ENCODE data around the gene KPTN.
"Not testable (repeated sequence)": the region's sequence is repeated elsewhere in the genome, so short reads cannot be mapped to it uniquely, and the experiment has no call there.

Gene KPTN

DNA sequence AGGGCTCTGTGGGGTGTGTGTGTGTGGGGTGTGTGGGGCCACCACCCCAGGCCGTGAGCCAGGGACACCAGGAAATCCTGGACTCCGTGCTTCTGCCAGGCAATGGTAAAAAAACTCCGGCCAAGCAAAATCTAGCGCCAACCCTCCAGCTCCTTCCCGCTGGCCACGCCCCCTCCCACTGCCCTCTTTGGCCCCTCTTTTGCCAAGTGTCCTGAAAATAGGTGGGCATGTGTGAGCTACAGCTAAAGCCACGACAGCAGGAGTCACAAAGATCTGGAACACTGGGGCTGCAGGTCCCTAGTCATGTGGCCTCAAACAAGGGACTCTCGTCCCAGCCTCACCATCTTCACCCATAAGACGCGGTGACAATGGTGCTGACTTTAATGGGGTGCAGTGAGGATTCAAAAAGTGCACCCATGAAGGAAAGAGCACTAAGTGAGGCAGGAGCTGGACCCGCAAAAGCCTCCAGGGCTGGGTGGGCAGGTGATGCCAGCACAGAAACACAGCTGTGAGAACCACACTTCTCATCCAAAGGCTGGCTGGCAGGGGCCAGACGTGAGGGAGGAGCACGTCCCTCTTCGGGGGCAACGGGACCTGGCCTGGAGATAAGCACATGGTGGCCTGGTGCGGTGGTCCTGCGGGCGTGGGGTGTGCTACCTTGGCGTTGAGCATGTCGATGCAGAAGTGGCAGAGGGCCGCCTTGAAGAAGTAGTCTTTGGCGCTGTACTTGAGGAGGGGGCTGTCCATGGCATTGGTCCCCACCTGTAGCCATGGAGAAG, 7.5 kb upstream of the KPTN start:
- no peak for DNase-seq (ENCODE audit: low spot score)

DNA sequence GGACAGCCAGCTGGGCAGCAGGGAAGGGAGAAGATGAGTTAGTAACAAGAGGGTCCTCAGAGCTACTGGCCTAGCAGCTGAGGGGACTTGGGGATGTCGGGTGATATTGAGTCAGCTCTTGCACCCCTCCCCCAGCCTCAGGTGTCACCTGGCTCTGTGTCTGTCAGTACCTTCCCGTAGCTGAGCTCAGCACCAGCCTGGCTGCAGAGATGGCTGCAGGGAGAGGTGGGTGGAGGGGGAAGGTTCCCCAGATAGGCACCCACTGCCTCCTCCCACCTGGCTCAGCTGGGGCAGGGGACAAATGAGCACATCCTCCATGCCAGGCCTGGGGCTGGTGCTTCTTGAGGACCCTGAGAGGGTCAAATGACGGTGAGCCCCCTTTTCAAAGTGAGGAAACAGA, 6.8 kb upstream of the KPTN start:
- DNase-seq (ENCODE audit: low spot score) = no peak

DNA sequence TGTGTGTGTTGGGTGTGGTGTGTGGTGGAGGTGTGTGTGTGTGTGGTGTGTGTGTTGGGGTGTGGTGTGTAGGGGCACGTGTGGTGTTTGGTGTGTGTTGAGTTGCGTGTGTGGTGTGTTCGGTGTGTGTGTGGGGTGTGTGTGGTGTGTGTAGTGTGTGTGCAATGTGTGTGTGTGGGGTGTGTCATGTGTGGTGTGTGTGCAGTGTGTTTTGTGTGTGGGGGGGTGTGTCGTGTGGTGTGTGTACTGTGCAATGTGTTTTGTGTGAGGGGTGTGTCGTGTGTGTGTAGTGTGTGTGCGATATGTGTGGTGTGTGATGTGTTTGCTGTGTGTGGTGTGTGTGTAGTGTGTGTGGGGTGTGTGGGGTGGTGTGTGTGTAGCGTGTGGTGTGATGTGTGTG, 6.0 kb upstream of the KPTN start:
- DNase-seq (ENCODE audit: low spot score) = no peak

DNA sequence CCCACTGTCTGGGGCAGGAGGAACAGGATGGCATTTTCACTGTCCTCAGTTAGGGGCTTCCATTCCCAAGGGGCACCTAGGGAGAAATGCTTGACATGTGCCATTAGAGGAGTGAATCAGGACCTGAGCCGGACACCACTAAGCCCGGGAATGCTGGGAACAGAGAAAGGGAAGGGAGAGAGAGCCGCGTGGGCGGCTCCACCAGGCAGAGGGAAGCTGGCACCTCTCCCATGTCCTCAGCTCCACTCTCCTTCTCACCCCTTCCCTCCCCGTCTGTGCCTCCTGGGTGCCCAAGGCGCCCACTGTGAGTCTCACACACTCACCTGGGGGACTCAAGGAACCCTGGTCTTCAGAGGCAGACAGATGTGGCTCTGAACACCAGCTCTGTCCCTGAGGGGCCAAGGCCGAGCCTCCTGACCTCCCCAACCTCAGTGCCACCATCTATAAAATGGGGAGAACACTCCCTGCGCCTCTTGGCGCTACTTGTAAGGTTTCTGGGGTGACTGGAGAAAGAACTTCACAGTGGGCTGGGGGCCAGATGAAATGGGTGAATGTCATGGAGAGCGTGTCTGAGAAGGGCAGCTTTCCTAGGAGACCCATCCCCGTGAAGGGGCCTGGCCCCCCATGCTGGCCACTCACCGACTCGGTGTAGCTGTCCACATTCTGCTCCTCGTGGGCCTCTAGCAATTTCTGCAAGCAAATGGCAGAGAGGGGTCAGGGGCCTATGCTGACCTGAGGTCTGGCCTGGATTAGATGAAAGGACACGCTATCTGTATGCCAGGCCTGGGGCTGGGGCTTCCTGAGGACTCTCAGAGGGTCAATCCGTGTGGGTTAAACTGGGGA, 5.3 kb upstream of the KPTN start:
- no peak for DNase-seq (ENCODE audit: low spot score)

DNA sequence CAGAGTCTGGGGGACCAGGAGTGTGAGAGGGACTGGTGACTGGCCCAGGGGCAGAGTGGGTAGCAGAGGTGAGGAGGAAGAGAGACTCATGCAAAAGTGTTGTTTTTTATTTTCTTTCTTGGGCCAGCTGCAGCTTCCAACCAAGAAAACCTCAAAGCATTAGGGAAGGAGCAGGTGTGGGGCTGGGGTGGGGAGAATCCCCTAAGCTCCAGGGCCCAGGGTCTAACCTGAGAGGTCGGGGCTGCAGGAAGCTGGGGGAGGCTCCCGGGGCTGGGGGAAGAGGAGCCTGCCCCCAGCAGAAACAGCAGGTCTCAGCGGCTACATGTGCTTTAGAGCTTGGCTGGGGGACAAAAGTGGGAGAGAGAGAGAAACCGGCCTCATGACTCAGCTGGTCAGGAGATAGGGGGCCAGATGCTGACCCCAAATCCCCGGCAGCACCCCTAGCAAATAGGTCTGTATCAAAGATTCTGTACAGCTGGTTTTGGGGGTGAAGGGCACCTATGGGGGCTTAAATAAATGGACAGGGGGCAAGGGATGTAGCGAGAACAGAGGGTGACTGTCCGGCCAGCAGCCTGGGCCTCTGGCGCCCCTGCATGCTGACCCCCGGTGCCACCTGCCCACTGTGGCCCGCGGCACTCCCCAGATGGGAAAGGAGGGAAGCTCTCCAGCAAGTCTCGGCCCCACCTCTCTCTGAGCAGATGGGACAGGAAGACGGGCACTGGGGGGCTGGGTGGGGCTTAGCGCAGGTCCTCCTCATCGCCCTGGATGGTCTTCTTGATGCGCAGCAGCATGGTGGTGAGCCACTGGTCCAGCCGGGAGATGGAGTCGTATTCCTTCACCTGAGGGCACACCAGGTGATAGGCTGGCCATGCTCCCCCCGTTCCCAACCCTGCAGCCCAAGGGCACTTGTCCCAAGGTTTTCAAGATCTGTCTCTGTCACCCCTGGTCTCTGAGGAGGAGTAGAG, 3.8 kb upstream of the KPTN start:
- no peak for DNase-seq (ENCODE audit: low spot score)

DNA sequence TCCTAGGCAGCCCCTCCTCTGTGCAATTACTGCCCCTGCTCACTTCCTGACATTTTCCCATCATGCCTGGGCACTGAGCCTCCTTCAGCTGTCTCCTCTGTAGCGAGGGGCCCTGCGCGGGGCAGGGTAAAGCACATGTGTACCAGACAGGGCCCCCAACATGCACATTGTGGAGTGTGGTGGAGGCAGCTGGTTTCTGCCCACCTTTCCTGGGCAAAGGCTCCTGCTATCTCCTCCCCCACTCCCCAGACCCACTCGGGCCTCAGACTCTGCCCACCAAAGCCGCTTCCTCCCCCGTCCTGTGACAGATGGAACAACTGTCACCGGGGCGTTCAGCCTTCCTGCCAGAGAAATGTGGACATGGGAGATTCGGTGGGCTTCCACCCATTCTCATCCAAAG, 2.9 kb upstream of the KPTN start:
- no peak for DNase-seq (ENCODE audit: low spot score)

DNA sequence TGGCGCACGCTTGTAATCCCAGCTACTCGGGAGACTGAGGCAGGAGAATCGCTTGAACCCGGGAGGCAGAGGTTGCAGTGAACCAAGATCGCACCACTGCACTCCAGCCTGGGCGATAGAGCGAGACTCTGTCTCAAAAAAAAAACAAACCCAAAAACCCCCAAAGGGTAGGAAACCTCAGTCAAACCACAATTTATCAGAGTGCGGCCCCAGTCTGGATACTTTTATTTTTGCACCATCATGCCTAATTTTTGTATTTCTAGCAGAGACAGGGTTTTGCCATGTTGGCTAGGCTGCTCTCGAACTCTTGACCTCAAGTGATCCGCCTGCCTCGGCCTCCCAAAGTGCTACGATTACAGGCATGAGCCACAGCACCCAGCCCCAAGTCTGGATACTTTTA, 2.2 kb upstream of the KPTN start:
- DNase-seq (ENCODE audit: low spot score) = not testable (repeated sequence)

DNA sequence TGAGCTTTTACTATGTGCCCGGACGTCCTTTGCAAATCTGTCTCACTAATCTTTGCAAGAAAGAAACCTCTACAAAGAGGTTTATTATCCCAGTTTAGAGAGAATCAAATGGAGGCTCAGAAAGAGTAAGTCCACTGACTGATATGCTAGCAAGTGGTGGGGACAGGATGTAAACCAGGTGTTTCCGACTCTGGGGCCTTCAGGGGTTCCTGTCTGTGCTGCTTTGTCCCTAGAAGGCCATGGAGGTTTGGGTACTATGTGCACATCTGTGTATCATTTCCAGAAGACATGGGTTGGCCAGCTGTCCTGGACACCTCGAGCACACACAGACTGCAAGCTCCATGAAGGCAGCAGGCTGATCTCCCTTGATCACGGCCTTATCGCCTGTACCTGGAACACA, 1.2 kb upstream of the KPTN start:
- DNase-seq (ENCODE audit: low spot score) = no peak

DNA sequence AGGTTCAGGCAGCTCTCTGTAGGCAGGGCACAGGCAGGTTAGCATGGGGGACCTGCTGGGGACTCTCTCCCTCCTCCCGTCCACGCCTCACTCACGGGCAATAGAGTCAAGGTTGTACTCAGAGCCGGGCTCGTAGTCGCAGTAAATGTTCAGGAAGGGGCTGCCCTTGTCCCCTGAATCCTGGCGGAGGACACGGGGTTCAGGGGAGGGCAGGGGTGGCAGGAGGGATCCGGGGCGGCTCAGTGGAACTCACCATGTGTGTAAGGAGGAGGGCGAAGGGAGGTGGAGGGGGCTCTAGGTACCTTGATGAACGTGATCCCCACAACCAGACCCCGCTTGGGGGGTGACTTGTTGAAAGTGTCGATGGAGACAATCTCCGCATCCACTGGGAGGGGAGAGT, 819 bp downstream of the KPTN start:
- DNase-seq (ENCODE audit: low spot score) = no peak

DNA sequence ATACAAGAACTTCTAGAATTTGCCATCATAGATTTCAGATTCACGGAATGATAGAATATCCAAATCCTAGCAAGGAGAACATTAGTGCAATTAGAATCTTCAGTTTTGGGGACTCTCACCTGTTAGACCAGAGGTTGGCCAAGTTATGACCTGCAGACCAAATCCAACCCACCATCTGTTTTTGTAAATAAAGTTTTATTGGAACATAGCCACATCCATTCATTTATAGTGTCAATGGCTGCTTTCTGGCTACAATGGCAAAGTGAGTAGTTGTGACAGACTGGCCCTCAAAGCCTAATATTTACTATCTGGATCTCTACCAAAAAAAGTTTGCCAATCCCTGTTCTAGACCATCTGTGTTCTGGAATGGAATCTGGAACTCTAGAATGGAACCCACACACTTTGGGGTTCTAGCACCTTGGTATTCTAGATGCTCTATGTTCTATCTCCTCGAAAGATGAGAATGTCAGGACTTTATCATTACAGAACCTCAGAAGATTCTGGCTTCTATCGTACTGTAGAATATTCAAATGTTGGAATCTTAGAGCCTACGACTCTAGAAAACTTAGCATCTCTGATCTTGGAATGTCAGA, 2.5 kb downstream of the KPTN start:
- DNase-seq (ENCODE audit: low spot score) = no peak

DNA sequence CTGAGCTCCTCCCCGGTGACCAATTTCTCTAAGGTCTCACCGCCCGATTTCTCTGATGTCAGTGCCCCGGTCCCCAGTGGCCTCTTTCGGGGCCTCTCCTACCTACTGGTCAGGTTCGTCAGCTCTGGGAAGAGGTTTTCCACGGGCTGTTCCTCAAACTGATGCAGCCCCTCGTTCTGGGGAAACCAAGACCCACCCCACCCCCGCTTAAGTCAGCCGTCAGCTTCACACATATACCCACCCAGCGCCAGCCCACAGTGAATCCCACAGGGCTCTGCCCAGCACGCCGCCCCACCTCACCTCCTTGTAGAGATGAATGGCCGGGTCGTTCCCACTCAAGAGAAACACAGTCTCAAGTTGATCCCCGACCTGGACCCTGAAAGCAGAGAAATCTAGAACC, 3.4 kb downstream of the KPTN start:
- DNase-seq (ENCODE audit: low spot score) = no peak

DNA sequence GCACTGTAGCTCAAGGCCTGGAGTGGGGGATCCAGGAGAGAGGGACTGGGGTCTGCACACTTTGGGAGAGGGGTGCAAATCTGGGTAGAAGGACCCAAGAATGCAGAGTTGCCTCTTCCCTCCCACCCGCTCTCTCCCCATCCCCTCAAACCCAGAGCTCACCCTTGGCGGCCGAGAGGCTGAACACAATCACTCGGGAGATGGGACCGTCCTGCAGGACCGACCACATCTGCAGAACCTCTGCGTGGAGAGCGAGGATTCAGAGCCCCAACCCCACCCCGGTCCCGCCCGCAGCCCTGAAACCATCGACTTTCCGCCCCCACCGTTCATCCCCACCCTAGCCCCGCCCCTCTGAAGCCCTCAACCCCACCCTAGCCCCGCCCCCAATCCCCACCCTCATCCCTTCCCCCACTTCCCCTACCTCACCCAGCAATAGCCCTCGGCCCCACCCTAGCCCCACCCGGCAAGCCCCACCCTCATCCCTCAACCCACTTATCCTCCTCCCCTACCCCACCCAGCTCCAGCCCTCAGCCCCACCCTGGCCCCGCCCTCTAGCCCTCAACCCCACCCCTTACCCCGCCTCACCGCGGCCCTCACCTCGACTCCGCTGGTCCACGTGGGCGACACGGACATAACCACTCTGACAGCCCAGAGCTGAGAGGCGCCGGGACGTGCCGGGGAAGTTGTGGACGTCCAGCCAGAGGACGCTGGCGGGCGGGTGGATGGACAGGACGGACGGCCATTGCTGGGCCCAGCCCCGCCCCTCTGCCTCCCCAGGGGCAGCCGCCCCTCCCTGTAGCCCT, 4.1 kb downstream of the KPTN start:
- no peak for DNase-seq (ENCODE audit: low spot score)

DNA sequence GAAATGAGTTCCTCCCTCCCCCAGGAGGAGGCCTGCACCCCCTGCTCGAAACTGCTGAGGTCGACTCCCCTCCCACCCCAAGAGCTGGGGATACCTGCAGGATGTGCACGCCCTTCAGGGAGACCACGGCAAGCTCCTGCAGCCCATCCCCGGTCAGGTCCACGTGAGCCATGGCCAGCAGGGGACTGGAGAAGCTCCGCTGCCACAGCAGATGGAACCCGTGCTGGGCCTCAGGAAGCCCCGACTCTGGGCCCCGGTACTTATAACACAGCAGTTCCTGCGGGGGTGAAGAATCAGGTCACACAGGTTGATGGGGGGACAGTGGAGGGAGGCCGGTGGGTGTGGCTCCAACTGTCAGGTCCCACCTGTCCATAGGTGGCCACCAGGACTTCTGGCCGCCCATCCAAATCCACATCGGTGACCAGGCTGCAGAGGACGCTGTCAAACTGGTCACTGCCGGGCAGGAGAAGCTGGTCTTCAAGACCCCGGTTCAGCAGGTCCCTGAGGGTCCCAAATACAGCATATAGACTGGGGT, 7.5 kb downstream of the KPTN start:
- no peak for DNase-seq (ENCODE audit: low spot score)

DNA sequence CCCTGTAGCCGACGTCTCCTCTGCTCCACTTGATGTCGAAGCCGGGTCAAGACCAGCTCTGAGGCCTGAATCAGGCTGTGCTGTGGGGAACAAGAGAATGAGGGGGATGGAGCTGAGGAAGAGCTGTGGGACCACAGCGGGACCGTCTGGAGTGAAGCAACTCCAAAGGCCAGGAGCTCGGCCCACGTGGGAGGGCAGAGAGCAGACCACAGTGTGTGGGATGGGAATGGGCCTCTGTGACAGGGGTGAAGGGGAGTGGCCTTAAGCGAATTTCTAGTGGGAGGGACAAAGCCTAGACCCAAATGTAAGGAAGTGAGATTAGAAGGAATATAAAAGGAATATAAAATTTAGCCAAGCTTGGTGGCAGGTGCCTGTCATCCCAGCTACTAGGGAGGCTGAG, 8.6 kb downstream of the KPTN start:
- no peak for DNase-seq (ENCODE audit: low spot score)

DNA sequence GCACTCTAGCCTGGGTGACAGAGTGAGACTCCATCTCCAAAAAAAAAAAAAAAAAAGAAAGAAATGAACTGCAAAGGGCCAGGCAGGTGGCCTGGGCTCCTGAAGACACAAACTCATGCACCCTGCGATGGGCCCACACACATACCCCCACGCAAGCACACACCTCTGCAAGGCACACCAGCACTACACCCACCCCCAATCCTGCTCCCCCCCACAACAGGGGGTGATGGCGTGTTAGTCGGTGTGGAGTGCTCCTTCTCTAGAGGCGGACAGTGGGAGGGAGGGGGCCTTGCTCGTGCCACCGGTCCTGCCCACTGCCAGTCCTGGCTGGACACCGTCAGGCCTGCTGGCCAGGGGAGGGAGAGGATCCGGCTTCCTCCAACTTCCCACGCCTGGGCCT, 10.7 kb downstream of the KPTN start:
- DNase-seq (ENCODE audit: low spot score) = no peak

DNA sequence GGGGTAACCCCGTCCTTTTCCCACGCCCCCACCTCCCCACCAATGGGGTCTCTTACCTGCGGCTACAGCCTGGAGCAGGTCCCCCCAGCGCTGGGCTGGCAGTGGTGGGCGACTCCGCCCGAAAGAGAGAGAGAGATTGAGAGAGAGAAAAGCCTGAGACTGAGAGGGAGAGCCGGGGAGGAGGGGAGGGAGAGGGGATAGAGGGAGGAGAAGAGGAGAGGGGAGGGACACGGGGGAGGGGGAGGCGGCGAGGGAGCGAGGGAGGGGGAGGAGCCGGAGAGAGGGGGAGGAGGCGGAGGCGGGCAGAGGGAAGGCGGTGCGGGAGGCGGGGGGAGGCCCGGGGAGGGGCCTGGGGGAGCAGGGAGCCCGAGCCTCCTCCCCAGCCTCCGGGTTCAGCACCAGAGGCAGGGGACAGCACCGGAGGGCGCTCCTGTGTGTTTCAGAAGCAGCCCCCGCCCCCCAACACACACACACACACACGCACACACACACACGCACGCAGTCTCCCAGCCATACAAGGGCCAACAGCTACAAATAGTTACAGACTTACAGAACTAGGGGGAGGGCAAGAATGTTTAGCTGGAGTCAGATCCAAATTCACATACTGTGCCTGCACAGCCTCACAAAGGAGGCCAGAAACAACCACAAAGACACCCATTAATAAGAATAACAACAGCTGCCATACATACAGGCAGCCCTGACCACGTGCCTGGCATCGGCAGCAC, 12.1 kb downstream of the KPTN start, which contains the start of gene SLC8A2:
SLC8A2 (minus strand) TSS at position 161 of the 725 bp plus-strand sequence. CDS start 5,490 bp downstream, outside the sequence.
- DNase-seq (ENCODE audit: low spot score) = peak; percentile 81

DNA sequence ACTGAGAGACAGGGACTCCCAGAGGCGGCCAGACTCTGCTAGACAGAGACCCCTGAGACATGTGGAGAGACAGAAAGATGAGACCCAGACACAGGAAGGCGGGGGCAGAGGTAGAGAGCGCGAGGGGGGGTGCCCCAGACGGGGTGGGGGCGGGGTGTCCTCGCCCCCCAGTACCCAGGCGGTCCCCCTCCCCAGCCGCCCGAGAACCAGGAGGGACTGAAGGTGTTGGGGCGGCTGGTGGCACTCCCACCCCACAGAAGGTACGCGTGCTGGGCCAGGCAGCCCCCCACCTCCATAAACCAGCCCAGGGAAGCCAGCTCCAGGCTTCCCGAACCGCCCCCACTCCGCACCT, 12.7 kb downstream of the KPTN start:
- no peak for DNase-seq (ENCODE audit: low spot score)

DNA sequence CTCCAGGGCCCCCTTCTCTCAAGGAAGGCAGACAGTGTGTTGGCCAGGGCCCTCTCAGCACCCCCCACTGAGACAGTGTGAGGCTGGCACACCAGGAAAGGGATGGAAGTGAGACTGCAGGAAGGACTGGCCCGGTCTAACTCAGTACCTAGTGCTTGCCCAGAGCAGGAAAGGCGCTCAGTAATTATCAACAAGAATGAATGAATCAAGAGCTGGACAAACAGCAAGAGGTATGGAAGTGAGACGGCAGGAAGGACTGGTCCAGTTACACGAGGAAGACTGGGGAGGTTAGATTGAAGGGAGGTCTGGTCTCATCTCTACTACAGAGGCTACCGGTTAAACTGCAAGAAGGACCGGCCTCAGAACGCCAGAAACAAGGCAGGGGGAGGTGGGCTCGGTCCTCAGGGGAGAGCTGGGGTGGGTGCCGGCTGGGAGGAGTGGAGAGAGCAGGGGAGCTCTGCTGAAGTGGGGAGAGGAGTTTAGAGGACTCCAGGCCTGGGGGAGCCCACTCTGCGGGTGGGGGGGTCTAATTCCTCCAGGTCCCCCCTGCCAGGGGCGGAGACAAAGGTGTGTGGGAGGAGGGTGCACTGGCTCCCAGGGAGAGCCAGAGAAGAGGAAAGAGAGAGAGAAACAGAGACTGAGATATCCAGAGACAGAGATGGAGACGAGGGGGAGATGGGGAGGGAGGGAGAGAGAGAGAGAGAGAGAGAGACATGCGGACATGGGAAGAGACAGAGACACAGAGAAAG, 13.4 kb downstream of the KPTN start:
- DNase-seq (ENCODE audit: low spot score) = no peak

DNA sequence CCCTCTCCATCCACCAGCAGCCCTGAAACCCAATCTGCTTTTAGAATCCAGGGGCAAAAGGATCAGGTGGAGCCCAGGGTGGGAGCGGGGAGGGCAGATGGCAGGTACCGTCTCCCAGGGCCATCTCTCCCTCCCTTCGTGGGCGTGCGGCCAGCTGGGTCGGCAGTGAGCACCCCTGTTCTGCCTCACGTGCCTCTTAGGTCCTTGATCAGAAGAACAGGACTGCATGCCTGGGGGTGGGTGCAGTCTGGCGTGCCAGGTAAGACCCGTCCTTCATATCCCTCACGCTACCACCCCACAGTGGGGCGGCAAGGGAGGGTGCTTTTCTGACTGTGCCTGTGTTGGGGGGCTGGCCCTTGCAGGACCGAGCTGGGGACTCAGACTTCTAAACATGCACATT, 14.3 kb downstream of the KPTN start:
- no peak for DNase-seq (ENCODE audit: low spot score)

DNA sequence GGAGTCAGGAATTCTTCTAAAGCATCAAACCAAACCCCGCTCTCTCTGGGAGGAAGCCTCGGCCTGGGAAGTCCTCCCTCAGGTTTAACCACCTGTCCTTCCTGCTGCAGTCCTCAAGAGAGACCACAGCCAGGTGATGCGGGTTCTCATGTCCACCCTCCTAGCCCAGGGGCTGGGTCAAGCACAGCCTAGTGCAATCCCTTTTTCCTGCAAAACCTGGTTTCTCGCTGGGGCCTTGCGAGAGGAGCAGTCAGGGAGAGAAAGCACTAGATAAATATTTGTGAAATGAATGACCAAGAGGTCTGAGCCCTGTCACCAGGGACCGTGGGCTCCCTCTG, 14.7 kb downstream of the KPTN start:
- no peak for DNase-seq (ENCODE audit: low spot score)
